ENCODE measurements around the gene PNMT.
"Not testable (repeated sequence)": the region's sequence is repeated elsewhere in the genome, so short reads cannot be mapped to it uniquely, and the experiment has no call there.

The PNMT gene

DNA sequence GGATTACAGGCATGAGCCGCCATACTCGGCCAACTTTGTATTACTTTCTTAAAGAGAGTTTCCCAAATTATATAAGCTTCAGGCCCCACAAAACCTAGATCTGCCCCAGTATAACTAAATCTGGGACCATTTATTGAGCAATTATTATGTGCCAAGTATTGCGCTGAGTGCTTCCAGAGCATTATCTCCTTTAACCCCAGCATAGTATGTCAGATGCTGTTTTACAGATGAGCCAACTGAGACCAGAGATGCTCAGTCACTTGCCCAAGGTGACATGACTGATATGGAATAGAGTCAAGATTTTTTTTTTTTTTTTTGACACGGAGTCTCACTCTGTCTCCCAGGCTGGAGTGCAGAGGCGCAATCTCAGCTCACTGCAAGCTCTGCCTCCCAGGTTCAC is 29.7 kb downstream of the PNMT start:
- peaks cover 3% of the 10 kb centered on the region for H3K4me1 ChIP-seq (ENCODE audit: control insufficient read depth, insufficient read depth, low read length, unreplicated experiment)
- peaks cover 21% of the 10 kb centered on the region for H3K79me2 ChIP-seq (ENCODE audit: control insufficient read depth, insufficient read depth, low read length, unreplicated experiment)
- H2AFZ ChIP-seq (ENCODE audit: low read length, unreplicated experiment): no peak overlapping the region
- no peaks in the 10 kb centered on the region for H3K36me3 ChIP-seq (ENCODE audit: insufficient read depth, low read length)
- no peaks in the 10 kb centered on the region for H3K27me3 ChIP-seq (ENCODE audit: insufficient read depth, low read length)
- H3K27ac ChIP-seq (ENCODE audit: low read depth, low read length): no peak overlapping the region
- H3K4me3 ChIP-seq (ENCODE audit: low read depth, low read length): no peak overlapping the region

DNA sequence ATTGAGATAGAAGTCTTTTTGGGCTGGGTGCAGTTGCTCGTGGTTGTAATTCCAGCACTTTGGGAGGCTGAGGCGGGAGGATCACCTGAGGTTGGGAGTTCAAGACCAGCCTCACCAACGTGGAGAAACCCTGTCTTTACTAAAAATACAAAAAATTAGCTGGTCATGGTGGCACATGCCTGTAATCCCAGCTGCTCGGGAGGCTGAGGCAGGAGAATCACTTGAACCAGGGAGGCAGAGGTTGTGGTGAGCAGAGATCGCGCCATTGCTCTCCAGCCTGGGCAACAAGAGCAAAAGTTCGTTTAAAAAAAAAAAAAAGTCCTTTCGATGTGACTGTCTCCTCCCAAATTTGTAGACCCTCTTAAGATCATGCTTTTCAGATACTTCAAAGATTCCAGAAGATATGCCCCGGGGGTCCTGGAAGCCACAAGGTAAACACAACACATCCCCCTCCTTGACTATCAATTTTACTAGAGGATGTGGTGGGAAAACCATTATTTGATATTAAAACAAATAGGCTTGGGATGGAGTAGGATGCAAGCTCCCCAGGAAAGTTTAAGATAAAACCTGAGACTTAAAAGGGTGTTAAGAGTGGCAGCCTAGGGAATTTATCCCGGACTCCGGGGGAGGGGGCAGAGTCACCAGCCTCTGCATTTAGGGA is 31.0 kb downstream of the PNMT start:
- H3K4me3 ChIP-seq (ENCODE audit: low read depth, low read length): peak overlapping the region; percentile 90
- peak overlapping the region; percentile 87 for H2AFZ ChIP-seq (ENCODE audit: low read length, unreplicated experiment)
- not testable (repeated sequence) for H3K4me1 ChIP-seq (ENCODE audit: control insufficient read depth, insufficient read depth, low read length, unreplicated experiment); H3K27me3 ChIP-seq (ENCODE audit: insufficient read depth, low read length); H3K36me3 ChIP-seq (ENCODE audit: insufficient read depth, low read length); H3K27ac ChIP-seq (ENCODE audit: low read depth, low read length)
- peaks cover 21% of the 10 kb centered on the region for H3K79me2 ChIP-seq (ENCODE audit: control insufficient read depth, insufficient read depth, low read length, unreplicated experiment)

DNA sequence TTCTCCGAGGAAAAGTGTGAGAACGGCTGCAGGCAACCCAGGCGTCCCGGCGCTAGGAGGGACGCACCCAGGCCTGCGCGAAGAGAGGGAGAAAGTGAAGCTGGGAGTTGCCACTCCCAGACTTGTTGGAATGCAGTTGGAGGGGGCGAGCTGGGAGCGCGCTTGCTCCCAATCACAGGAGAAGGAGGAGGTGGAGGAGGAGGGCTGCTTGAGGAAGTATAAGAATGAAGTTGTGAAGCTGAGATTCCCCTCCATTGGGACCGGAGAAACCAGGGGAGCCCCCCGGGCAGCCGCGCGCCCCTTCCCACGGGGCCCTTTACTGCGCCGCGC is 31.5 kb downstream of the PNMT start, which contains the start of gene ERBB2:
TSS of gene ERBB2 (plus strand) at position 247 of the 330 bp plus-strand sequence. CDS start 175 bp downstream, outside the sequence.
- peak within 1 kb of the TSS; percentile 90 for H3K4me3 ChIP-seq (ENCODE audit: low read depth, low read length)
- H3K4me1 ChIP-seq (ENCODE audit: control insufficient read depth, insufficient read depth, low read length, unreplicated experiment): peaks cover 3% of the 10 kb centered on the region
- H3K27ac ChIP-seq (ENCODE audit: low read depth, low read length): no peak within 1 kb of the TSS
- H3K27me3 ChIP-seq (ENCODE audit: insufficient read depth, low read length): no peaks in the 10 kb centered on the region
- H3K79me2 ChIP-seq (ENCODE audit: control insufficient read depth, insufficient read depth, low read length, unreplicated experiment): peaks cover 21% of the 10 kb centered on the region
- peak within 1 kb of the TSS; percentile 87 for H2AFZ ChIP-seq (ENCODE audit: low read length, unreplicated experiment)
- no peaks in the 10 kb centered on the region for H3K36me3 ChIP-seq (ENCODE audit: insufficient read depth, low read length)

DNA sequence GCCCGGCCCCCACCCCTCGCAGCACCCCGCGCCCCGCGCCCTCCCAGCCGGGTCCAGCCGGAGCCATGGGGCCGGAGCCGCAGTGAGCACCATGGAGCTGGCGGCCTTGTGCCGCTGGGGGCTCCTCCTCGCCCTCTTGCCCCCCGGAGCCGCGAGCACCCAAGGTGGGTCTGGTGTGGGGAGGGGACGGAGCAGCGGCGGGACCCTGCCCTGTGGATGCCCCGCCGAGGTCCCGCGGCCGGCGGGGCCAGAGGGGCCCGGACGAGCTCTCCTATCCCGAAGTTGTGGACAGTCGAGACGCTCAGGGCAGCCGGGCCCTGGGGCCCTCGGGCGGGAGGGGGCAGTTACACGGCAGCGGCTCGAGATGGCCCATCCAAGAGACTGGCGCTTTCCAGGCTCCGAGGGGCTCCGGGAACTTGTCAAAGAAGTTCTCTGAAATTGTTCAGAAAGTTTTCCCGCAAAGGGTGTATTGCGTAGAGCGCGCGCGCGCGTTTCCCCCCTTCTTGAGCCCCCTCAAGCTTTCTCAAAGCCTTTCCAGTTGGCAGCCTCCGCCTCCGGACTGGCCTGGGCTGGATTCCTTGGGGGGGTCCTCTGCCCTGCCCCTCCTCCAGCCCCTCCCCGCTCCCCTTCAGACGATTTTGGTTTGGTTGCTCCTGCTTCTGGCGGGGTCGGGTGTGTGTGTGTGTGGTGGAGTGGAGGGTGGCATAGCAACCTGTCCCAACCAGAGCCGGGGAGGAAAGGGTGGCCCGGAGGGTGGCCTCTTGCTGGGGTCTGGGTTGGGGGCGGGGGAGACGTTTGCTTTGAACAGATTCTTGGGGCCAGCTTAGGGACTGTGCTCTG is 32.1 kb downstream of the PNMT start:
- Histone ChIP-seq H3K4me1 (ENCODE audit: control insufficient read depth, insufficient read depth, low read length, unreplicated experiment) (peaks cover 3% of the 10 kb centered on the region), H3K27ac (ENCODE audit: low read depth, low read length) (no peak overlapping the region), H3K27me3 (ENCODE audit: insufficient read depth, low read length) (no peaks in the 10 kb centered on the region), H3K79me2 (ENCODE audit: control insufficient read depth, insufficient read depth, low read length, unreplicated experiment) (peaks cover 21% of the 10 kb centered on the region), H3K36me3 (ENCODE audit: insufficient read depth, low read length) (no peaks in the 10 kb centered on the region), H2AFZ (ENCODE audit: low read length, unreplicated experiment) (peak overlapping the region; percentile 87), H3K4me3 (ENCODE audit: low read depth, low read length) (peak overlapping the region; percentile 90)

DNA sequence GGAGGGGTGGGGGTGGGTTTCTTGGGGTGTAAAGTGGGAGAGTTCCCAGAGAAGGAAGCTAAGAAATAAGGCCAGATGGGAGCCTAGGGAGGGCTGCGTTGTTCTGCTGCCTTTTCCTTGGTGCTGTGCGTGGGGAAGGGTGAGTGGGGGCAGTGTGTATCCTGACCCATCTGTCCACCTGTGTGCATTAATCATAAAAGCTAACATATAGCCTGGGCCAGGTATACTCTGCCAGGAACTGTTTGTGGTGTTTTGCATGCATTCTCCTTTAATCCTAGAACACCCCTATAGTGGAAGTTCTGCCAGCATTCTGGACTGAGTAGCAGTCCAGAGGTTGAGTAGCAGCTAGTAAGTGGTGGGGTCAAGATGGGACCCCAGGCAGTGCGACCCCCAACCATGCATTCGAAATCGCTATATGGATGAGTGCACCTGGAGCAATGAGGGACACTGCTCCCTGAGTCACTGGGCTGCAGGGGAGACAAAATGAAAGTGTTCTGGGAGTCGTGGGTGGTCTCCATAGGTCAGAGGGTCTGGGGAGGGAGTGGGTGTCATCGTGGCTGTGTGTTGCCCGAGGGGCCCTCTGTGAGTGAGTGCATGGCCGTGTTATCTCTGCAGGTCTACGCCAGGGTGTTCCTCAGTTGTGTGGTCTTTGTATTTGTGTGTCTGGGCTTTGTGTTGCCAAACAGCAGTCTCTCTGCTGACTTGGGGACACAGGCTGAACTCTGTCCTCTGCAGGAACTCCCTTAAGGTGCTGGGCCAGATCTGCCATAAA is 32.9 kb downstream of the PNMT start:
- Histone ChIP-seq H3K36me3 (ENCODE audit: insufficient read depth, low read length) (no peaks in the 10 kb centered on the region), H3K4me1 (ENCODE audit: control insufficient read depth, insufficient read depth, low read length, unreplicated experiment) (peaks cover 3% of the 10 kb centered on the region), H2AFZ (ENCODE audit: low read length, unreplicated experiment) (no peak overlapping the region), H3K4me3 (ENCODE audit: low read depth, low read length) (peak overlapping the region; percentile 90), H3K27ac (ENCODE audit: low read depth, low read length) (no peak overlapping the region), H3K27me3 (ENCODE audit: insufficient read depth, low read length) (no peaks in the 10 kb centered on the region), H3K79me2 (ENCODE audit: control insufficient read depth, insufficient read depth, low read length, unreplicated experiment) (peaks cover 23% of the 10 kb centered on the region)

DNA sequence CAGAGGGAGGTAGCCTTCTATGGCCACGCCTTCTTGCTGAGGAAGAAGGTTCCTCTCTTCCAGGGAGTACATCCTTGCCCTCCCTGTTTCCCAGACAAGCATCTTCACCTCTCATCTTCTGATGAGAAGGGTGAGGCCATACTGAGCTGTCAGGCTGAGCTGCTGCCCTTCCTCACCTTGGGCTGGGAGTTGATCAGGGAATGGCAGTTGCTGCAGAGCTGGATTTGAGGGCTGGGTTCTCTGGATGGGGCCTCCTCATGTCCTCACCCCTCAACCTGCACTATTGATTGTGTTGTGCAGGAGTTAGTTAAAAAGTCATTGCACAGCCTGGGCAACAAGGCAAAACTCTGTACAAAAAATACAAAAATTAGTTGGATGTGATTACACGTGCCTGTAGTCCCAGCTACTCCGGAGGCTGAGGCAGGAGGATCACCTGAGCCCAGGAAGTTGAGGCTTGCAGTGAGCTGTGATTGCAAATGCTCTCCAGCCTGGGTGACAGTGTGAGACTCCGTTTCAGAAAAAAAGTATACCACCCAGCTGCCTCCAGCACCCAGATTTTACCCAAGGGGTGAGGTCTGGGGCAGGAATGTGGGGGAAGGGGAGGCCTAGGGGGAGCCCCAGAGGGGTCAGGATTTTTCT is 33.6 kb downstream of the PNMT start:
- no peak overlapping the region for H2AFZ ChIP-seq (ENCODE audit: low read length, unreplicated experiment)
- peaks cover 27% of the 10 kb centered on the region for H3K79me2 ChIP-seq (ENCODE audit: control insufficient read depth, insufficient read depth, low read length, unreplicated experiment)

DNA sequence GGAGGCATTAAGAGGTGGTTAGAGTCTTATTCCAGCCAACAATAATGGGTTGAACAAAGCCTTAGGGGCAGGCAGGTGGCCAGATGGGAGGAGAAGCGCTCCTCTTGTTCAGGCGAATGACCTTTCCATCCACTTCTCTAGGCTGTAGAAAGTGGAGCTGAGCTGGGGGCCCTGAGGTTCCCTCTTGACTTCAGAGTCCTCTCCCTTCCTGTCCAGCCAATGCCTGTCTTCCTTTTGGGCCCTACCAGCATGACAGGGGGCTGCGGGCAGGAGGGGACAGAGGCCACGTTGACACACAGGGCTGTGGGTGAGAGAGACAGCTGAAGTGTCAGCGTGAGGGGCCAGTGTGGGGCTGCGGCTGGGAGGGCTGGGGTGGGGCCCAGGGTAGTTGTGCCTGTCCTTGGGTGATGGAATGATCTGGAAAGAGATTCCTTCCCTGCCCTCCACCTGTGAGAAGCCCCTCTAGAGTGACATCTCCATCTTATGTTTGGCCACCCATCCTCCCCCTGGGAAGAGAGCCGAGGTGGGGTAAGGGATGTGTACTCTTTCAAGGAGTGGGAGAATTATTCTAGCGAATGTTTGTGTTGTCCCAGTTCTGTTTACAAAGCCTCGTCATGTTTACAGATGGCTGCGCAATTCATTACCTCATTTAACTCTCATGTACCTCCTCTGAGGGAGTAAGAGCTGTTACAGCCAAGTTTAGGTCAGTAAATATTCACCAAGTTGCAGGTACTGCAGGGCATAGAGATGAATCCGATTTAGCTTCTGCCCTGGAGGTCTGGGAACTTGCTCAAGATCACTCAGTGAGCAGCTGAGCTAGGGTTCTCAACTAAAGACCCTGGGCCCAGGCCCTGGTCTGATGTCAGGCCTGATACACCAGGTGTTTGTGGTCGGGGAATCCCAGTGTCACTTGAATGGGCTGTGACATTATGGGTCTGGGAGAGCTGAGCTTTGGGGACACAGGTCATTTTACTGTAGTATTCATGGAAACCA is 34.9 kb downstream of the PNMT start:
- Histone ChIP-seq H3K27ac (ENCODE audit: low read depth, low read length) (no peak overlapping the region), H3K79me2 (ENCODE audit: control insufficient read depth, insufficient read depth, low read length, unreplicated experiment) (peaks cover 27% of the 10 kb centered on the region), H3K4me3 (ENCODE audit: low read depth, low read length) (no peak overlapping the region), H3K4me1 (ENCODE audit: control insufficient read depth, insufficient read depth, low read length, unreplicated experiment) (peaks cover 3% of the 10 kb centered on the region), H2AFZ (ENCODE audit: low read length, unreplicated experiment) (no peak overlapping the region), H3K36me3 (ENCODE audit: insufficient read depth, low read length) (no peaks in the 10 kb centered on the region), H3K27me3 (ENCODE audit: insufficient read depth, low read length) (no peaks in the 10 kb centered on the region)

More for the DNA sequence above, 33.6 kb downstream of the PNMT start:
- H3K27ac ChIP-seq (ENCODE audit: low read depth, low read length): no peak overlapping the region
- H3K27me3 ChIP-seq (ENCODE audit: insufficient read depth, low read length): no peaks in the 10 kb centered on the region
- no peaks in the 10 kb centered on the region for H3K36me3 ChIP-seq (ENCODE audit: insufficient read depth, low read length)
- H3K4me3 ChIP-seq (ENCODE audit: low read depth, low read length): peak overlapping the region; percentile 90; the same call in 1 of the 2 replicates
- peaks cover 3% of the 10 kb centered on the region for H3K4me1 ChIP-seq (ENCODE audit: control insufficient read depth, insufficient read depth, low read length, unreplicated experiment)

DNA sequence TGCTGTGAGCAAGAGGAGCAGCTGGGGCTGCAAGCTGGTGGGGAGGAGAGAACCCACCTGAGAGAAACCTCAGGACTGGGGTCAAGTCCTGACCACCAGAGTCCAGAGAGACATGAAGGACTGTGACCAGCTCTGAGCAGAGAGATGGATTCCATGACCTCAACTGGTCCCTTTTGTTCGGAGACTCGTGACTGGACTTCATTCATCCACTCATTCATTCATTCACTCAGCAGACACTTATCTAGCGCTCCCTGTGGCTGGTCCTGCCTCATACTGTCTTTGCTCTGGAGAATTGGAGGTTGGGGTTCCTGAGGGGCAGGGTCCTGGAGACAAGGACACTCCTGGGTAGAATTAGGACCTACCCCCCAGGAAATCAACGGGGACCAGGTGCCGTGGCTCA is 35.7 kb downstream of the PNMT start:
- no peak overlapping the region for H2AFZ ChIP-seq (ENCODE audit: low read length, unreplicated experiment)
- no peaks in the 10 kb centered on the region for H3K27me3 ChIP-seq (ENCODE audit: insufficient read depth, low read length)
- H3K27ac ChIP-seq (ENCODE audit: low read depth, low read length): no peak overlapping the region
- no peak overlapping the region for H3K4me3 ChIP-seq (ENCODE audit: low read depth, low read length)
- H3K4me1 ChIP-seq (ENCODE audit: control insufficient read depth, insufficient read depth, low read length, unreplicated experiment): peaks cover 3% of the 10 kb centered on the region
- H3K79me2 ChIP-seq (ENCODE audit: control insufficient read depth, insufficient read depth, low read length, unreplicated experiment): peaks cover 27% of the 10 kb centered on the region
- no peaks in the 10 kb centered on the region for H3K36me3 ChIP-seq (ENCODE audit: insufficient read depth, low read length)

DNA sequence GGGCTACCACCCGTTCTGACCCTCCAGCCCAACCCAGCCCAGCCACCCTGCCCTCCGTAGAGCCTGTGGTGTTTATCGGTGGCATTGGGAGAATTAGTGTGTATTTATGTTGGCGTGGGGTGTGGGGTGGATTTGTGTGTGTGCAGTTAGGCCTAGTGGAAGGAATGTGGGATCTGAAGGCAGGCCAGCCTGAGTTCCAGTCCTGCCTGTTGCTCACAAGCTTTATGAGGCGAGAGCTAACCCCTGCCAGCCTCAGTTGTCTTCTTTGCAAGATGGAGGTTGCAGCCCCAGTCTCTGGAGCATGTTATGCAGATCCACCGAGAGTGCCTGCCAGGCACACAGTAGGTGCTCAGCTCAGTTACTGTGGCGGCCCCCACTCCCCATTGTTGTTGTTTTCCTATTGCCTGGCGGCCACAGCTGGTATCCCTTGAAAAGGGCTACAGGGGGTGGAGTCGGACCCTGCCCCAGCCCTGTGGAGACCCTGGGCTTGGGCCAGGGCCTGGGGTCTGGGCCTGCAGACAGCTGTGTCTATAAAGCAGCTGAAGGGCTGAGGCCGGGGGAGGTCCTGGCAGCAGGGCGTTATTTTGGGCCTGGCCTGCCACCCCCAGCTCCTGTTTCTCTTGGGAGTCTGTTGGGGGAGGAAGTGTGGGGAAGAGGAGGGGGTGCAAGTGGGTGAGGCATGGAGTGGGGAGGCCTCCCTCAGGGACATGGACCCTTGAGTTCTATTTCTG is 36.7 kb downstream of the PNMT start:
- no peaks in the 10 kb centered on the region for H3K27me3 ChIP-seq (ENCODE audit: insufficient read depth, low read length)
- no peak overlapping the region for H2AFZ ChIP-seq (ENCODE audit: low read length, unreplicated experiment)
- no peak overlapping the region for H3K27ac ChIP-seq (ENCODE audit: low read depth, low read length)
- H3K36me3 ChIP-seq (ENCODE audit: insufficient read depth, low read length): no peaks in the 10 kb centered on the region
- peaks cover 3% of the 10 kb centered on the region for H3K4me1 ChIP-seq (ENCODE audit: control insufficient read depth, insufficient read depth, low read length, unreplicated experiment)
- H3K79me2 ChIP-seq (ENCODE audit: control insufficient read depth, insufficient read depth, low read length, unreplicated experiment): peaks cover 25% of the 10 kb centered on the region
- no peak overlapping the region for H3K4me3 ChIP-seq (ENCODE audit: low read depth, low read length)
